Stimulated activated CD8-positive, alpha-beta memory T cell treated with anti-CD3 and anti-CD28 coated beads, Interleukin-15, amount 100 ng/mL, for 48 hours (primary cell): Measurements from ENCODE around the gene CSF2RB.

ENCODE experiments used
- DNase-seq, 2 donors: peaks; one replicate each; pipeline ENCODE4 v3.0.0-alpha.2; 2020; ENCODE audit warnings: low read depth in 2 of 2

Gene CSF2RB

GRCh38 chr22:36936362-36937116 lies 23.1 kb downstream of the CSF2RB start:
- no peak for DNase-seq

GRCh38 chr22:36937319-36938027 lies 24.0 kb downstream of the CSF2RB start:
- no peak for DNase-seq

- DNase-seq, result no peak
Observed at GRCh38 chr22:36938028-36938425, 24.6 kb downstream of the CSF2RB start.

GRCh38 chr22:36938886-36939285 lies 25.5 kb downstream of the CSF2RB start:
- no peak for DNase-seq

- no peak for DNase-seq
Observed at GRCh38 chr22:36940676-36941075, 27.2 kb downstream of the CSF2RB start.

- no peak for DNase-seq
Observed at GRCh38 chr22:36942556-36942955, 29.1 kb downstream of the CSF2RB start.

- DNase-seq, result no peak
Observed at GRCh38 chr22:36946421-36947158, 33.2 kb downstream of the CSF2RB start.

- no peak for DNase-seq
Observed at GRCh38 chr22:36948273-36949225, 35.1 kb downstream of the CSF2RB start.

GRCh38 chr22:36950797-36951590 lies 37.6 kb downstream of the CSF2RB start:
- DNase-seq, result no peak

- DNase-seq, result no peak
Observed at GRCh38 chr22:36951746-36952145, 38.3 kb downstream of the CSF2RB start.

GRCh38 chr22:36953239-36954080 lies 40.0 kb downstream of the CSF2RB start:
- DNase-seq, result no peak

- no peak for DNase-seq
Observed at GRCh38 chr22:36954251-36955014, 41.0 kb downstream of the CSF2RB start.

- DNase-seq, result no peak
Observed at GRCh38 chr22:36955691-36956090, 42.3 kb downstream of the CSF2RB start.

GRCh38 chr22:36958366-36958765 lies 44.9 kb downstream of the CSF2RB start:
- no peak for DNase-seq

GRCh38 chr22:36961626-36962025 lies 48.2 kb downstream of the CSF2RB start:
- DNase-seq, result no peak

- no peak for DNase-seq
Observed at GRCh38 chr22:36963302-36963701, 49.9 kb downstream of the CSF2RB start.

GRCh38 chr22:36964106-36964505 lies 50.7 kb downstream of the CSF2RB start:
- DNase-seq, result no peak

- no peak for DNase-seq
Observed at GRCh38 chr22:36965696-36966095, 52.3 kb downstream of the CSF2RB start.
